GM23338 (cell line): Measurements from ENCODE around the gene CAMTA1.

Source experiments
- POLR2AphosphoS5 ChIP-seq: IDR thresholded peaks from 2 replicates; pipeline ENCODE4 v1.6.1; 2016; ENCODE audit warnings: antibody characterized with exemption, low read depth
- TF ChIP-seq, protein P1 (sequence below), 2 experiments: fragments of 200-600 bp in 1 of 2; sonication (generic) in 1 of 2; conservative IDR thresholded peaks; 2 replicates each; pipeline versions ENCODE4 v1.5.1 to v1.6.1; 2016 to 2017; ENCODE audit warnings: antibody characterized with exemption in 2 of 2, low read depth in 2 of 2, mild to moderate bottlenecking in 2 of 2, moderate library complexity in 1 of 2
- TF ChIP-seq, protein P2 (sequence below): IDR thresholded peaks from 2 replicates; pipeline ENCODE4 v1.6.1; 2016; ENCODE audit warnings: antibody characterized with exemption

DNA sequence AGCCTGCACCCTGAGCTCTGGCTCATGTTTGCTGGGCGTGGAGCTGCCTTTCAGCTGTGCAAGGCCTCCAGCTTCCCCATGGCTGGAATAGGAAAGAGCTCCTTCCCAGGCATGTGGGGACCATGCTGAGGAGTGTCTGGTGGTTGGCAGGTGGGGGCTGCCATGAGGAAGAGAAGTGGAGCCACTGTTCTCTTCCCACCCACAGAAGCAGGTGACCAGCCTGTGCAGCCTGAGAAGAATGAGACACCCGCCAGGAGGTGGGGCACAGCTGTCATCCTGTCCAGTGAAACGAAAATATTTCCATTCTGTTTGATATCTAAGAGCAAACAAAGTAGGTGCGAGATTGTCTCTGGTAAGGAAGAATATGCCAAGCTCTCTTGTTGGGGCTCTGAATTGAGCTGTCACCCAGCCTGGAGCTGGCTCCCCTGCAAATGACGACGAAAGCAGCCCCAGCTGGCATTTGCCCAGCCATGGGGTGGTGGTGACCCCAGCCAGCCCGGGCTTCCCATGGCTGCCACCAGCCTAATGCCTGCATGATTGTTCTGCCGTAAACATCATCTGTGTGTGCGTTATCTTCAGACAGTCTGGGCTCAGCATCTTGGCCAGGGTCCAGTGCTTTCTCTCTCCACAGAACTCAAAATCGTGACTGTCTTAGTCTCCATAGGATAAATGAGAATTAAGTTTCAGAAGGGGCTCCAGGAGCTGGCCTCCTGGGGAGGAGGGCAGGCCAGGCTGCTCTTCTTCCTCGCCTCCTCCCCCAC, 556.1 kb downstream of the CAMTA1 start:
- TF ChIP-seq, protein P1, sequence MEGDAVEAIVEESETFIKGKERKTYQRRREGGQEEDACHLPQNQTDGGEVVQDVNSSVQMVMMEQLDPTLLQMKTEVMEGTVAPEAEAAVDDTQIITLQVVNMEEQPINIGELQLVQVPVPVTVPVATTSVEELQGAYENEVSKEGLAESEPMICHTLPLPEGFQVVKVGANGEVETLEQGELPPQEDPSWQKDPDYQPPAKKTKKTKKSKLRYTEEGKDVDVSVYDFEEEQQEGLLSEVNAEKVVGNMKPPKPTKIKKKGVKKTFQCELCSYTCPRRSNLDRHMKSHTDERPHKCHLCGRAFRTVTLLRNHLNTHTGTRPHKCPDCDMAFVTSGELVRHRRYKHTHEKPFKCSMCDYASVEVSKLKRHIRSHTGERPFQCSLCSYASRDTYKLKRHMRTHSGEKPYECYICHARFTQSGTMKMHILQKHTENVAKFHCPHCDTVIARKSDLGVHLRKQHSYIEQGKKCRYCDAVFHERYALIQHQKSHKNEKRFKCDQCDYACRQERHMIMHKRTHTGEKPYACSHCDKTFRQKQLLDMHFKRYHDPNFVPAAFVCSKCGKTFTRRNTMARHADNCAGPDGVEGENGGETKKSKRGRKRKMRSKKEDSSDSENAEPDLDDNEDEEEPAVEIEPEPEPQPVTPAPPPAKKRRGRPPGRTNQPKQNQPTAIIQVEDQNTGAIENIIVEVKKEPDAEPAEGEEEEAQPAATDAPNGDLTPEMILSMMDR (conservative IDR thresholded peaks at IDR 0.05; ENCODE audit: low read depth in 2 of 2) = no peak
- no peak for TF ChIP-seq POLR2AphosphoS5
- TF ChIP-seq, protein P2, sequence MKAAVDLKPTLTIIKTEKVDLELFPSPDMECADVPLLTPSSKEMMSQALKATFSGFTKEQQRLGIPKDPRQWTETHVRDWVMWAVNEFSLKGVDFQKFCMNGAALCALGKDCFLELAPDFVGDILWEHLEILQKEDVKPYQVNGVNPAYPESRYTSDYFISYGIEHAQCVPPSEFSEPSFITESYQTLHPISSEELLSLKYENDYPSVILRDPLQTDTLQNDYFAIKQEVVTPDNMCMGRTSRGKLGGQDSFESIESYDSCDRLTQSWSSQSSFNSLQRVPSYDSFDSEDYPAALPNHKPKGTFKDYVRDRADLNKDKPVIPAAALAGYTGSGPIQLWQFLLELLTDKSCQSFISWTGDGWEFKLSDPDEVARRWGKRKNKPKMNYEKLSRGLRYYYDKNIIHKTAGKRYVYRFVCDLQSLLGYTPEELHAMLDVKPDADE = no peak
